ENCODE results near the gene ARID3B.
"Not testable (repeated sequence)": the region's sequence is repeated elsewhere in the genome, so short reads cannot be mapped to it uniquely, and the experiment has no call there.

The ARID3B gene

DNA sequence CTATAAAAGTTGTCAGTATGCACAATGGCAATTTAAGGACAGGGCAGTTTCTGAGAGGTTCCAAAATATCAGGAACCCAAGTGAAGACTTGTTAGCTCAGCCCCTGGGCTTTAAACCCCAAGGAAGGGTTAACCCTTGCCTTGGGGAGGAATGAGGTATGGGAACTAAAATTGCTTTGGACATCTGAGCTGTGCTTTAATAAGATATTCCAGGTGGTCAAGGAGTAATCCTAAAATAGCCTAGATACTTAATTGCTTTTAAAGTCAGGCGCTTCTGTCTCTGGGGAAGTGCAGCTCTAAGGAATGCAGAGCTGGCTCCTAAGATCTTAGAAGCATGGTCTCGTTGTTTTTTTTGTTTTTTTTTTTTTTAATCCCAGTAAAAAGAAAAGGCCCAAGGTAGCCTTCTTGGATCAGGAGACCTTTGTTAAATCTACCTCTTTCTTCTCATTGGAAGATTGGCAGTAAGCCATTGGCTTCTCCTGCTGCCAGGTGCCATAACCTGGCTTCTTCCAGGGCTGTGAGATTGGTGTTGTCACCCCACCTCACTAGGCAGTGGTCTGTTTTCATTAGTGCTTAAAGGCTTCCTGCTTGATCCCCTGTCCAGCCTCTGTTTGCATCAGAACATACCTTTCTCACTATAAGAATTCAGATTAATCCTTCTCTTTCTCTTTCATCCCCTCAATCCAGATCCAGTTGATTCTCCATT lies 24.5 kb downstream of the ARID3B start:
- no peak for DNase-seq

DNA sequence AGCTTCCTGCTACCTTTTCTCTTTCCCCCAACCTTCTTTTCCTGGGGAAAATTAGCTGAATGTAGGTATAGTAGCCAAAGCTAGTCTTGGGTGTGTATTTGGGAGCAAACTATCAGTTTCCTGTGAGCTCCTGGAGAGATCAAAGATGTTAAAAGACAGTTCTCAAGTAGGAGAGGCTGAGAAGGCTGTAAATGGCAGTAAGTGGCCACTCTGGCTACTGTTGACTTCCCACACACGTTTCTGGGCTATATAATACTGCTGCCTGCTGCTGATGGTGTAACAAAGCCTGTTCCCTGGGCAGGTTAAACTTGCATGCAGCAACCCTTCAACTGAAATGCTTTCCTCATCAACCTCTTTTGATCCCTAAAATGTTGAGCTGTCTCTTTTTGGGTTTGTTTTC lies 27.6 kb downstream of the ARID3B start:
- no peak for DNase-seq

DNA sequence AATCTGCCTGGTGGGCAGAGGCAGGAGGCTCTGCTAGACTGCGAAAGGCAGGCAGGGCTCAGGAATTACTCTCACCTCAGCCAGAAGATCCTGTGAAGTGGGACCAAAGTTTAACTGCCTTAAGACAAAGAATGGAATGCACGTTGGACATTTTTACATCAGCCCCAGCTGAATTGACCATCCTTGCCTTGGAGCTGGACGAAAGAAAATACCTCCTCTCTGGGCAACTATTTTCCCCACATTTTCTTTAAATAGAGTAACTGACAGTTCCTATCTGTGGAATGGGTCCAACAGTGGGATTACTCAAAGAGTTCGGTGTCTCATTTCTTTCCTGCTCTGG lies 28.7 kb downstream of the ARID3B start:
- no peak for DNase-seq

DNA sequence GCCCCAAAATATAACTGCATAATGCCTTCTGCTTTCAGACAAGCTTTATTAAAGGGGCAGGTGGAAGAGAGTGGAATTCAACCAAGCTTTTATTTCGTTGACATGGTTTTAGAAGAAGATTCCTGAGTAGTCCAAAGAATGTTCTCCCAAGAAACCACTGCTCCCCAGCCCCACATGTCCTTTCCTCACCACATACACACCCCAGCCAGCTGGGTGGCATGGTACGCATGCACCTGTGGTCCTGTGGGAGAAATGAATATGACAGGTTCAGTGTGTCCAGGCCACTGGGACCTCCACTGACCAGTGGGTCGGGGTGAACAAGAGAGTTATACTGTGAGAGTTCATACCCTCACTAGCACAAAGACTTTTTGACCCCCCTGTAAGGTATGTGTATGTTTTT lies 30.2 kb downstream of the ARID3B start:
- DNase-seq = no peak

DNA sequence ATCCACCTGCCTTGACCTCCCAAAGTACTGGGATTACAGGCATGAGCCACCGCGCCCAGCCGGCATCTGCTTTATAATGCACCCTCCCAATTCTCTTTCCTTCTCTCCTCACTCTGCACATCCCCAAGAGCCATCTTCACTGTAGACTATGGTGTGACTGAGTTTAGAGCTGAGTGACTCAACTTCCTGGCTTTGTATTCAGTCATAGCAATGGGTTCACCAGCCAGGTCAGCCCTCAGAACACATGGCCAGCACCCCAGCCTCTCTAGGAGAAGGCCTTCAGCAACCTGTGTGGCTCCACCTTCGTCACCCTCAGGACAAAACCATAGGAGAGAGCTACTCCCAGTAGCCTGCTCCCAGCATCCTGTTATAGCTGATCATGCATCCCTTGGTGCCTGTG lies 33.0 kb downstream of the ARID3B start:
- DNase-seq = no peak

DNA sequence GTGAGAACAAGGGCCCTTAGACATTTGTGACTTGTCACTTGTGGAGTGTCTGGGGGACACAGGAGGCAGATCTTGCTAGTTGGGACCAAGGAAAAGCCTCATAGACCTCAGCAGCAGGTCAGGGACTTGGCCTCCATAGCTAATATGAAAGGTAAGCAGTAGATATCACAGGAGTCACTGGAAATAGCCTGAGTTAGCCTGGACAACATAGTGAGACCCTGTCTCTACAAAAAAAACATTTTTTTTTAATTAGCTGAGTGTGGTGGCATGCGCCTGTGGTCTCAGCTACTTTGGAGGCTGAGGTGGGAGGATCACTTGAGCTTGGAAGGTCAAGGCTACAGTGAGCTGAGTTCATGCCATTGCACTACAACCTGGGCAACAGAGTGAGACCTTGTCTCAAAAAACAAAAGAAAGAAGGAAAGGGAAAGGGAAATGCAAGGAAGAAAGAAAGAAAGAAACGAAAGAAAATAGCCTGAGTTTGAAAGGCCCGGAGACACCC lies 37.5 kb downstream of the ARID3B start:
- DNase-seq = no peak

DNA sequence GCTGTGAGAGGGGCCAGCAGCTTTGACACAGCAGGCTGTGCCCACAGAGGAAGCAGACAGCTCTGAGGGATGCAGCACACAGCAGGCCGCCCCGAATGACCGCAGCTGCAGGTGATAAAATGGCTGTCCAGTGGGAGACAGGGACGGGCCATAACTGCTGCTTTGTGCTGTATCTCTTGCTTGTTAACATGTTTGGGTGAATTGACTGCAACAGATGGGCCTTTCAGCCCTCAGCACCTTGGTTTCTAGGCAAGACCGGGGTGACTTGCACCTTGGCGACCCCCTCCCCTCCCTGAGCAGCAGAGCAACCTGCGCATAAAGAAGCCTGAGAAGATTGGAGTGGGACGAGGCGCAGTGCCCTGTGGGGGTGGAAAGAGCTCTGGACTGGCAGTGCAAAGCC lies 38.0 kb downstream of the ARID3B start:
- no peak for DNase-seq

DNA sequence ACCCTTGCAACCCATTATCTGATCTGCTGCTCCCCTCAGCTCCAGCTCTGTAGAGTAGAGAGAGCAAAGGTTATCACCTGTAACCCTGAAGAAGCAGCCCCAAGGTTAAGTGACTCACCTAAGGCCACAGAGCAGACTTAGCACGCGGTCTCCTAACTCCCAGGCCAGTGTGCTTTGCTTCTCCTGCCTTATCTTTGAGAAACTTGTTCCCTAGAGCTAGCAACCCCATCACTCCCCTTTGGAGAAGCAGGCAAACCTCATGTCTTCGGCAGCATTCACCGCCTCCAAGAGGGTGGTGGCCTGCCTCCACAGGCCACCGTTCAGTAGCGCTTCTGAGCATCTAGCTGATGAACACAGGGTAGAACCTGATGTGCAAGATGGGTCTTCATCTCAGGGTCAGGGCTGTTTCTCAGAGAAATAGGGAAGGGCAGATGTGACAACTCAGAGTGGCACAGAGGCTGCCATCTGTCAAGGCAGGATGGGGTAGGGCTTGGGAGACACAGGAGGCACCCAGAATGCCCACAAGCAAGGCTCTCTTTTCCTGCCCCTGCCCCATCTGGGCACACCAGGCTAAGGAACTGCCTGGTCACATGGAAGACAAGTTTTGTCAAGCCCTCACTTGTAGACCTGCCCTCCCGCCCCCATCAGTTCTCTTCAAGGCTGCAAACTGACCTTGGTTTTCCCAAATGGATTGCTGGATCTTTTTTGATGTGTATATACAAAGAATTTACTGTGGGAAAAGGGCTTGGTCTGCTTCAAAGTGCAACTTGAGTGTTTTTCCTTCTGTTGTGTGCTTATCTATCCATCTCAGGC lies 39.7 kb downstream of the ARID3B start:
- DNase-seq = no peak

DNA sequence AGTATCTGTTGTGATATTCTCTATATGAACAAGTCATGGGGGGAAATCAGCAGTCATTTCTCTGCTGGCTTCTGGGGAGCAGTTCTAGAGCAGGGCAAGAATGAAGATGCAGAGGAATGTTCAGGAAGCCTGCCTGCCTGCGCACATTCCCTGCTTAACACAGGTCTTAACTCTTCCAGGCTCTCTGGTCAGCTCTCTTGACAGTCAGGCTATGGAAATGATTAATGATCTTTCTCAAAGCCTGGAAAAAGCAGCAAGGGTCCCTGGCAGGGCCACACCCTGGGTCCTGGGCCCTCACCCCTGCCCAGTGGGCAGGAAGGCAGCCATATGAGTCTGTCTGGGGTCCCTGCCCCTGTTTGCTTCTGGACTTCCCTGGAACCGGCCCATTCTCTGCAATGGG lies 43.2 kb downstream of the ARID3B start:
- DNase-seq = no peak

DNA sequence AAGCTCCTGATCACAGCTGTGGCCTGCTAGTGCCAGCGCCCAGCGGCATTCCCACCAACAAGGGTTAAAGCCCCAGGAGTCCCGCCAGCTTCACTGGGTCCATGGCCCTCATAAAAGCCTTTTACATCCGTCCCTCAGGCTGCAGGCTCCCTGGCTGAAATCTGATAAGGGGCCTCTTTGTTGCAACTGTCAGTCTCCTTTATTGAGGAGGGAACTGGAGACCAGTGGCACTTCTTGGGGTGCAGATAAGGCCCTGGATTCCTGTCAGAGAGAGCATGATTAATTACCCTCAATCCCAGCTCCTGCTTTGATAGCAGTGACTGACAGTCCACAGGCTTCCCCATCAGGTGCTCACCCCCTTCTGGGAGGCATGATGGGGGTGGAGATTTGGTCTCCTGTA lies 43.8 kb downstream of the ARID3B start:
- DNase-seq = peak; percentile 32

DNA sequence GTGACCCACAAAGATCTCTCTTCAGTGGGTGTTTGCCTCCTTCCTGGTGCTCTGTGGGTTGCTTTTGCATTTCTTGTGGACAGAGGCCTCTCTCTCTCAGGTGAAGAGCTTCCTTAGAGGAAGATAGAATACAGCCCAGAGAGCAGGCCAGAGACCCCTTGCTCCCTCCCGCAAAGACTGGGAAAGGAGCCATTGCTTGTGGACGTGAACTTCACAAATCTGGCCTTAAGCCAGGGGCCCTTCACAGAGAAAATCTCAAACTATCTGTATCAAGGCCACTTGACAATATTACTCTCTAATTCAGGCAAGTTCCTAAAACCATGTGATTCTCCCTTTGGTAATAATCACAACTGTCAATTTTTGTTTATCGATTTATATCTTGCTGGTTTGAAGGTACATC lies 44.2 kb downstream of the ARID3B start:
- DNase-seq = no peak

DNA sequence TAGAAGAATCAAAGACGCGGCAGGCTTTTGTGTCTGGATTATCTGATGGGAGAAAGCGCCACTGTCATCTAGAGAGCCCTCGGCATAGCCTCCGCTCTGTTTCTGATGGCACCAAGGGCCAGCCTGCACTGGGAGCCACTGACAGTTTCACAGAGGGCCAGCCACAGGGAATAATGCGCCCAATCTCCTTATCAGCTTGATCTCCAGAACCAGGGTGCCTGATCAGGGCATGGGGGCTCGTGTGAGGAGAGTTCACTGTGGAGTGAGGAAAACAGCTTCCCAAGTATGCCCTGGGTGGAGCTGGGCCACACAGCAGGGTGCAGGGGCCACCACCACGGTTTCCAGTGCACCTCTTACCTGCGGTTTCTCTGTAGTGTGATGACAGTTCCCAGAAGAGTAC lies 44.8 kb downstream of the ARID3B start:
- no peak for DNase-seq

DNA sequence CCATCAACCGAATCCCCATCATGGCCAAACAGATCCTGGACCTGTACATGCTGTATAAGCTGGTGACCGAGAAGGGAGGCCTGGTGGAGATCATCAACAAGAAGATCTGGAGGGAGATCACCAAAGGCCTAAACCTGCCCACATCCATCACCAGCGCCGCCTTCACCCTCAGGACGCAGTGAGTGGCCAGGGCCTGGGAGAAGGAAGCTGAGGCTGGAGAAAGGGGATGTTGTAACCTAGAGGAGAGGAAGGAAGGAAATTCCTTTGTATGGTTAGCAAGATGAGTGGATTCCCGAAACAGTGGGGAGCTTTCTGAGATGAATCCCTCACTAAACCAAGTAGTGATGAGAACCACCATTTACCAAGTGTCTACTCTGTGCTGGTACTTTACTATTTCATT lies 48.8 kb downstream of the ARID3B start:
- DNase-seq = no peak

DNA sequence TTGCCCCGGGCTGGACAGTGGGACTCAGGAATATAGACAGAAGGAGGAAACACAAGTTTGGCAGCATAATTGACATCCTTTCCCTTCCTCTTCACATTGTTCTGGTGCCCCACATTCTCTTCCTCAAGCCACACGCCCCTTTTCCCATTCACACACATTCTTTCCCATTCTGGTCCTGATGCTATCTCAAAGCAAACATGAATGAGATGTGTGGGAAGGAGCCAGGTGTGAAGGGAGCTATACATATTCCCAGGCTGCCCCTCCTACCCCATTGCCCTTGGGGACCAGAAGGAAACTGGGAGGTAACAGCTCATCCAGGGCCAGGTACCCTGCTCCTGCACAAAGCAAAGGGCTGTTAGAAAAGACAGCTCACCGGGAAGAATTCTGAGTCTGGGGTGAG lies 51.2 kb downstream of the ARID3B start:
- no peak for DNase-seq

DNA sequence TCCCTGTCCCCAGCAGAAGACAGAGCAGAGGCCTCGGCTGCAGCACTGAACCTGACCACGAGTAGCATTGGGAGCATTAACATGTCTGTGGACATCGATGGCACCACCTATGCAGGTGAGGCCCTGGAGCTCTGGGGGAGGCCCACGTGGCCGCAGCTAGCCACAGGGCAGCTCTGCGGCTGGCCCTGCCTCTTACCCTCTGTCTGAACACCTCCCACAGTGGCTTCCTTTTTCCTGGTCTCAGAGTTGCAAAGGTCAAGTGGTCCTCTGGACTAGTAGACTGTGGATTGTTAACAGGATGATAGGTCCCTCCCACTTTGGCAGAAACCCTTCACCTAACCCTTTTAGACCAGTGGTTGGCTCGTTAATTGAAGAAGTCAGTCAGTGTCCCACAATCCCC lies 52.1 kb downstream of the ARID3B start:
- no peak for DNase-seq

DNA sequence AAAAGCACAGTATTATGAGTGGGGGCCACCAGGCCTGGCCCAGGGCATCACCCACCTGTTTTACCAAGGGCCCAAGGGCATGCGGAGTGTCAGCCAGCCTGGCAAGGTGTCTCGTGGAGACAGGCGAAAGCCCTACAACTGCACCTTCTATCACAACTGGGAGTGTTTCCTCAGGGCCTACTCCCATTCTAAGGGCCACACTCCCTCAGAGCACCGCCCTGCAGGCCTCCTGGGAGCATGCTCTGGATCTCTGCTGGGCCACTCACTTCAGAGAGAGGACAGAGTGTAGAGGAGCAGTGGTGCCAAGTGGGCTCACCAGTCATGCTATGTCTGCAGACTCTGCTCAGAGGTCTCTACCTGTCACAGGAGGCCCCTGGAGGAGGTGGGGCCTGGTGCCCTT lies 53.4 kb downstream of the ARID3B start:
- no peak for DNase-seq

DNA sequence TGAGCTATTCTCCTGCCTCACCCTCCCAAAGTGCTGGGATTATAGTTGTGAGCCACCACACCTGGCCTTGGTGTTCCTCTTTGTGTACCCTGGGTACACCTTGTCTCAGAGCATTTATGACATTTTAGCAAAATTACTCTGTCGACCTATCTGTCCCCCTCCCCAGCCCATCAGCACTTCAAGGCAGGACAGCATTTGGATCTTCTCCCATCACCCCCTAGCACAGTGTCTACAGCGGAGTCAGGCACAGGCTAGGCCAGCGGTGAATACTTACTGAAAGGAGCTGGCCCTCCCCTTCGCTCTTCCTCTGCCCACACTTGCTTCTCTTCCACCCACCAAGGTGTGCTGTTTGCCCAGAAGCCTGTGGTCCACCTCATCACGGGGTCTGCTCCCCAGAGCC lies 54.3 kb downstream of the ARID3B start:
- no peak for DNase-seq

DNA sequence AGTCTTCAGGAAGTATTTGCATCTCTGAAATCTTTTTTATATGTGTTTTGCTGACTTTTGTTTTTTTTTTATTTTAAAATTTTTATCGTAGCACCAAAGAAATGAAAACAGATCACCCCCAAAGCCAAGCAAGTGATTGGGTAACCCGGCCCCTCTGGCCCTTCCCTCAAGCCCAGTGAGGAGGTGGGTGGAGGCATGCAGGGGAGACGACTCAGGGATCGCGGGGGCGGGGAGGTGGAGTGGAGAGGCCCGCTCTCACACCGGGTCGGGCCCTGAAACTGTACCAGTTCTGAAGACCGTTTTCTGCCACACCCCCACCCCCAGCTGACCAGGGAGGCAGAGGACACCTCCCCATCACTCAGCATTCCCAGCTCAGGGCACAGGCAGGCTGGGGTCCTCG lies 55.7 kb downstream of the ARID3B start:
- not testable (repeated sequence) for DNase-seq

DNA sequence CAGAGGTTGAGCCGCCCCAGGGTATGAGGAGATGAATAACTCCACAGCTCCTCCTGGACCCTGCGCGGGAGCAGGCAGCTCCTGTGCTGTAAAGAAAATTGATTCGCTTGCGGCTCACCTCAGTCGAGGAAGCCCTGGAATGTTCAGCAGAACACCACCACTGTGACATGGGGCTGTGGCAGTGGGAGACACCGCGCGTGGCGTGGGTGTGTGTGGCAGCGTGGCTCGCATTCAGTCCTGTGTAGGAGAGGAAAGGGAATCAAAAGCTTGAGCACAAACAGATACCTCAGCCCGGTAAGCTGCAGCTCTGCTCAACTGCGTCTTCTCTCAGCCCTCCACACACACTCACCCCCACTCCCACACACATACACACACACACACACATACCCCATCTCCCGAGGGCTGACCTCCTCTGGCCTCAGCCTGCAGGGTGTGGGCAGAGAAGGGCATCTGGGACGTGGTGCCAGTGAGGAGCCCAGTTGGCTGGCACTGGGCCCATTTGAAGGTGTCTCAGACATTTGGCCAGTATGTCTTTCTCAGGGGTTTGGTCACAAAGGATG lies 56.2 kb downstream of the ARID3B start:
- DNase-seq = not testable (repeated sequence)

DNA sequence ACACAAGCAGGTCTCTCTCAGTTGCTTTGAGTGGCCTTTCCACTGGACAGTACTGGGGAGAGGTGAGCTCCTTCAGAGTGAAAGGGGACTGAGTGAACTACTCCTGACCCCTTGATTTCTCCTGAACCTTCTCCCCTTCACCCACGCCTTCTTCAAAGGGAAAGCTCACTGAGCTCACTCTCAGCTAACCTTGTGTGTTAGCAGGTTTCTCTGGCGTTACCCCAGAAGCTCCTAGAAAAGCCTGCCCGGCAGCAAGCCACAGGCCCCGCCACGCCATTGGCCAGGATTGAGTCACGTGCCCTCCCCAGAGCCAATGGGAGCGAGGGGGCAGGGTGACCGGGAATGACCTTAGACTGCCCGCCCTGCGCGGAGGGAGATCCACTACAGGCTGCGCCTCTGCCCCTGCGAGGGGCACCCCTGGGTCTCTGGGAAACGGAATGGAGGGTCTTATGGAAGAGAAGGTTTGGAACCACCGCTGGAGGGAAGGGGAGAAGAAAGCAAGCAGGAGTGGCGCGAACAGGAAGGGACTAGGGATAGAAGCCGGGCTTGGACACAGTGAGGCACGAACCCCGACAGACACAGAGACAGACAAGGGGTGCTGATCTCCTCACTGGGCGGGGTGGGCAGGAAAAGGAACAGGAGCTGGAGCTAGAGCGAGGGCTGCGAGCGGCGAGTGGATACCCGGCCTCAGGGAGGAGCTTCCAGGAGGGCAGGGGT lies 57.3 kb downstream of the ARID3B start:
- peak; percentile 94 for DNase-seq

DNA sequence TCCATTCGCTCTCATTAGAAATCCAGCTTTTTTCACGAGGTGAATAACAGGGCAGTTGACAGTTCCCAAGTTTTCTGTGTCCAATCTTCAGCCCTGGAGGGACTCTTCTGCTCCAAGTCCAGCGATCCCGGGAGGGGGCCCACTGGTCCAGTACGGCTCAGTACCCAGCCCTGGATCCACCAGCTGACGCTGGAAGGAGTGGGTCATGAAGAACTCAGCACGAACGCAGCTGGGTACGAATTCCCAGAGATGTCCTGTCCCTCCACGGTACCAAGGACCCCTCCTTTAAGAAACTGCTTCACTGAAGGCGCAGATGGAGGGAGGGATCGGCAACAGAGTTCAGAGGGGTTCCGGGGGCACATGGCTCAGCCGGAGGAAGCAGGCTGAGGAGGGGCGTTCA lies 58.1 kb downstream of the ARID3B start:
- DNase-seq = no peak

DNA sequence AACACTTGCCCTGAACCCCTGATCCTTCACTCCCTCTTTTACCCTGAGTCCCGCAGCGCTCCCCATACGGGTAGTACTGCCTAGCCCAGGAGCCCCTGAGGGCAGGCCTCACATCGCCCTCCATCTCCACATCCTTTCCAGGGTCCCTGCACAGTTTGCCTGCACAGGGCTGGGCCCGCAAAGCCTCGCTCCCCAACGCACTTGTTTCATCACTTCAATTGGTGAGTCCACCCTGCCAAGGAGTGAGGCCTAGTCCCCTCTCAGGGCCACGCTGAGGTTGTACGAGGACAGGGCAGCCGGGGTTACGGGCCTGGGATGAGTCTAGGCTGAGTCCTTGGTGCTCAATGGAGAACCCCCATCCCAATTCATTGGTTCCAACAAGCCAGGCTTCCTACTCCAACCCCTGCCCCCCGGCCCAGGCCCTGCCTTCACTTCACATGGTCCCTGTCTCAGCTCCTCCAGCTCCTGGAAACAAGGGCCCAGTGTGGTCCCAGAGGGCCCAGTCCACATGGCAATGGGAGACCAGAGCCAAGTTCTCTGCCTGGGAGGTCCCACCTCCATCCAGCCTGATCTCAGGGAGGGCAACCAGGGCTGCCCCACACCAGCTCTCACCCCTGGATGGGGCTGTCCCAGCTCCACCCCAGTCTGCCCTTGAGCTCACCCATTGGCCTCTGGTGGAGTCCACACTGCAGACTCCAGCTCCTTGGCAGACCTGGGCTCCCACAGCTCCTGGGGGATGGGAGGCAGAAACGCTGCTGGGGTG lies 62.2 kb downstream of the ARID3B start:
- DNase-seq = no peak
